Activated CD8-positive, alpha-beta memory T cell treated with anti-CD3 and anti-CD28 coated beads, Interleukin-2, amount 50 U/mL, for 1 hour (primary cell): ENCODE data around the gene TACSTD2.
"Not testable (repeated sequence)": the region's sequence is repeated elsewhere in the genome, so short reads cannot be mapped to it uniquely, and the experiment has no call there.

ENCODE experiments used
- DNase-seq: peaks from one replicate; pipeline ENCODE4 v3.0.0-alpha.2; 2020; ENCODE audit errors: extremely low read depth

TACSTD2 gene

GRCh38 chr1:58563715-58564114 is 13.3 kb downstream of the TACSTD2 start:
- not testable (repeated sequence) for DNase-seq

GRCh38 chr1:58561633-58562032 is 15.4 kb downstream of the TACSTD2 start:
- no peak for DNase-seq

- no peak for DNase-seq
Measured at GRCh38 chr1:58555393-58555792, 21.7 kb downstream of the TACSTD2 start.

- no peak for DNase-seq
Measured at GRCh38 chr1:58551186-58552140, 25.6 kb downstream of the TACSTD2 start.

GRCh38 chr1:58549291-58549690 is 27.8 kb downstream of the TACSTD2 start:
- DNase-seq = not testable (repeated sequence)

- DNase-seq = no peak
Measured at GRCh38 chr1:58548371-58548770, 28.7 kb downstream of the TACSTD2 start.

GRCh38 chr1:58546520-58547308 is 30.3 kb downstream of the TACSTD2 start, which contains the start of gene OMA1:
OMA1 (minus strand) TSS chr1:58546726; CDS start chr1:58539294, 7,432 bp downstream.
- peak; percentile 83 for DNase-seq

- peak; percentile 23 for DNase-seq
Measured at GRCh38 chr1:58545591-58546519, 31.2 kb downstream of the TACSTD2 start.

- no peak for DNase-seq
Measured at GRCh38 chr1:58543260-58543659, 33.8 kb downstream of the TACSTD2 start.

- DNase-seq = no peak
Measured at GRCh38 chr1:58539553-58539952, 37.5 kb downstream of the TACSTD2 start.

- DNase-seq = no peak
Measured at GRCh38 chr1:58538821-58539220, 38.2 kb downstream of the TACSTD2 start.

- DNase-seq = not testable (repeated sequence)
Measured at GRCh38 chr1:58531842-58532241, 45.2 kb downstream of the TACSTD2 start.

GRCh38 chr1:58529284-58529683 is 47.8 kb downstream of the TACSTD2 start:
- no peak for DNase-seq

- no peak for DNase-seq
Measured at GRCh38 chr1:58528518-58528917, 48.5 kb downstream of the TACSTD2 start.
